HuH-7 (cell line): ENCODE measurements around the gene SEC14L6.
"Not testable (repeated sequence)": the region's sequence is repeated elsewhere in the genome, so short reads cannot be mapped to it uniquely, and the experiment has no call there.

ENCODE experiments used
- DNase-seq: peaks from one replicate; pipeline ENCODE4 v3.0.0; 2011; ENCODE audit warnings: low spot score

SEC14L6 gene

GRCh38 chr22:30566125-30566524 lies 19.6 kb upstream of the SEC14L6 start:
- peak; percentile 81 for DNase-seq

GRCh38 chr22:30565341-30565740 lies 18.8 kb upstream of the SEC14L6 start:
- no peak for DNase-seq

GRCh38 chr22:30564761-30565119 lies 18.2 kb upstream of the SEC14L6 start:
- DNase-seq: no peak

GRCh38 chr22:30564045-30564760 lies 17.7 kb upstream of the SEC14L6 start:
- DNase-seq: no peak

- DNase-seq: no peak
Observed at GRCh38 chr22:30562366-30562765, 15.8 kb upstream of the SEC14L6 start.

GRCh38 chr22:30561402-30562189 lies 15.1 kb upstream of the SEC14L6 start:
- DNase-seq: no peak

GRCh38 chr22:30560643-30561202 lies 14.2 kb upstream of the SEC14L6 start:
- peak; percentile 61 for DNase-seq

GRCh38 chr22:30559889-30560288 lies 13.3 kb upstream of the SEC14L6 start:
- DNase-seq: no peak

- DNase-seq: no peak
Observed at GRCh38 chr22:30557243-30557642, 10.7 kb upstream of the SEC14L6 start.

GRCh38 chr22:30556388-30556787 lies 9.8 kb upstream of the SEC14L6 start:
- no peak for DNase-seq

- no peak for DNase-seq
Observed at GRCh38 chr22:30555282-30556210, 9.0 kb upstream of the SEC14L6 start.

GRCh38 chr22:30553971-30554370 lies 7.4 kb upstream of the SEC14L6 start:
- no peak for DNase-seq

- no peak for DNase-seq
Observed at GRCh38 chr22:30552719-30553118, 6.2 kb upstream of the SEC14L6 start.

GRCh38 chr22:30551813-30552212 lies 5.3 kb upstream of the SEC14L6 start:
- DNase-seq: not testable (repeated sequence)

- DNase-seq: no peak
Observed at GRCh38 chr22:30547188-30547587, 647 bp upstream of the SEC14L6 start.

GRCh38 chr22:30542811-30543188 lies 3.7 kb downstream of the SEC14L6 start:
- no peak for DNase-seq

GRCh38 chr22:30541961-30542810 lies 4.4 kb downstream of the SEC14L6 start:
- DNase-seq: peak; percentile 37

- not testable (repeated sequence) for DNase-seq
Observed at GRCh38 chr22:30541511-30541910, 5.0 kb downstream of the SEC14L6 start.

GRCh38 chr22:30539368-30539767 lies 7.2 kb downstream of the SEC14L6 start:
- DNase-seq: no peak

- no peak for DNase-seq
Observed at GRCh38 chr22:30538280-30538679, 8.3 kb downstream of the SEC14L6 start.

- no peak for DNase-seq
Observed at GRCh38 chr22:30537083-30537731, 9.3 kb downstream of the SEC14L6 start.
